OCI-LY3 (cell line): ENCODE measurements around the gene USP50.

Experiments used
- CTCF ChIP-seq: fragments of 200-600, 300-600 bp; sonication (generic); IDR thresholded peaks from 2 replicates; pipeline ENCODE4 v1.5.1; 2014; ENCODE audit warnings: antibody characterized with exemption, low read length, low read depth
- EZH2phosphoT487 ChIP-seq: fragments of 200-600 bp; shearing (Covaris generic); IDR thresholded peaks from 2 replicates; pipeline ENCODE4 v1.6.1; 2018; ENCODE audit warnings: antibody characterized with exemption, mixed run types, low read depth

- no peak for TF ChIP-seq CTCF
- TF ChIP-seq EZH2phosphoT487 = no peak
Measured at GRCh38 chr15:50519740-50520425, 26.6 kb downstream of the USP50 start.
